ENCODE data around the gene OR6B1.

Gene OR6B1

DNA sequence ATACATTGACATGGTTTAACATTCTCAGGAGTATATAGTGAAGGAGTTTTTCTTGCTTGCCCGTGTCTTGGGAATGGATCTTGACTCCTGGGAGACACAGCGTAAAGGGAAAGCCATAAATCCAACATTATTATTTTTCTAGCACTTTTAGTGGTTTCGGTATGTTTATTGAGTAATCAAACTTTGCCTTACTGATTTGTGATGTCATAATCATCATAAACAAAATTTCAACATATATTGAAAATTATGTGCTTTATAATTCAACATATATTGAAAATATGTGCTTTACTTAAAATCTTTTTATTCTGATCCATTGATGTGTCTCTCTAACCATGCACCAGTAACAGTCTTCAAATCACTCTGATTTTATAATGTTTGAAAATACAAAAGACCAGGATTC is 28.4 kb downstream of the OR6B1 start:
- TF ChIP-seq, protein P1, sequence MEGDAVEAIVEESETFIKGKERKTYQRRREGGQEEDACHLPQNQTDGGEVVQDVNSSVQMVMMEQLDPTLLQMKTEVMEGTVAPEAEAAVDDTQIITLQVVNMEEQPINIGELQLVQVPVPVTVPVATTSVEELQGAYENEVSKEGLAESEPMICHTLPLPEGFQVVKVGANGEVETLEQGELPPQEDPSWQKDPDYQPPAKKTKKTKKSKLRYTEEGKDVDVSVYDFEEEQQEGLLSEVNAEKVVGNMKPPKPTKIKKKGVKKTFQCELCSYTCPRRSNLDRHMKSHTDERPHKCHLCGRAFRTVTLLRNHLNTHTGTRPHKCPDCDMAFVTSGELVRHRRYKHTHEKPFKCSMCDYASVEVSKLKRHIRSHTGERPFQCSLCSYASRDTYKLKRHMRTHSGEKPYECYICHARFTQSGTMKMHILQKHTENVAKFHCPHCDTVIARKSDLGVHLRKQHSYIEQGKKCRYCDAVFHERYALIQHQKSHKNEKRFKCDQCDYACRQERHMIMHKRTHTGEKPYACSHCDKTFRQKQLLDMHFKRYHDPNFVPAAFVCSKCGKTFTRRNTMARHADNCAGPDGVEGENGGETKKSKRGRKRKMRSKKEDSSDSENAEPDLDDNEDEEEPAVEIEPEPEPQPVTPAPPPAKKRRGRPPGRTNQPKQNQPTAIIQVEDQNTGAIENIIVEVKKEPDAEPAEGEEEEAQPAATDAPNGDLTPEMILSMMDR (IDR thresholded peaks at IDR 0.05) = no peak

- TF ChIP-seq, protein P1 (IDR thresholded peaks at IDR 0.05) = no peak
Measured at GRCh38 chr7:144032516-144032915, 32.4 kb downstream of the OR6B1 start.

DNA sequence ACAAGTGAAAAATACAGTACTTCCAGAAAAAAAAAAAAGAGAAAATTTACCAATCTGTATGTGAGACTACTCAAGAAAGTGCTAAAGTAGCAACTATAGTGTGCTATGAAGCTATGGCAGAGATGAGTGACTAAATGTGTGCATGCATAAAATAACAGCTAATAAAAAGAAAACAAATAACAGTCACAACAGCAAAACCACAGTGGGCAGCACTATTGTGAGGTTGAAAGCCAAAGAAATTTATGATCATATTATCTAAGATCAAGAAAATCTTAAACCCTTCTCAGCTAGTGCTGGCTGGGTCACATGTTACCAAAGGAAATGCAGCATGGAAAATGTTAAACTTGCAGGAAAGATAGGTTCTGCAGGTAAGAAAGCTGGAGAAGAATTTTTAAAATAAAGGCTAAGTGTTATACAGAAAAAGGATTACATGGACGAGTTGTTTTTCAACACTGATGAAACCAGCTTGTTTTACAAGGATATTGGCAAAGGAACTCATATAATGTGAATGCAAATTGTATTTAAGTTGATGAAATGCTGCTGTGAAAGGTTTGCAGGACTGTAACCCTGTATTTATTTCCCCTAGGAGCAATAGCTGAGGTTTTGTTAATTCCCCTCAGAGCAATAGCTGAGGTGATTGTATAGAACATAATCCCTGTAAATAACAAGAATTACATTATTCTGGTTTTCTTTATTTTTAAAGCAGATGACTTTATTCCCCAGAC is 33.0 kb downstream of the OR6B1 start:
- TF ChIP-seq, protein P1 (IDR thresholded peaks at IDR 0.05) = no peak

GRCh38 chr7:144035385-144035784 is 35.3 kb downstream of the OR6B1 start:
- TF ChIP-seq, protein P1 (IDR thresholded peaks at IDR 0.05) = no peak

GRCh38 chr7:144036302-144036885 is 36.3 kb downstream of the OR6B1 start:
- TF ChIP-seq, protein P1 (IDR thresholded peaks at IDR 0.05) = no peak

DNA sequence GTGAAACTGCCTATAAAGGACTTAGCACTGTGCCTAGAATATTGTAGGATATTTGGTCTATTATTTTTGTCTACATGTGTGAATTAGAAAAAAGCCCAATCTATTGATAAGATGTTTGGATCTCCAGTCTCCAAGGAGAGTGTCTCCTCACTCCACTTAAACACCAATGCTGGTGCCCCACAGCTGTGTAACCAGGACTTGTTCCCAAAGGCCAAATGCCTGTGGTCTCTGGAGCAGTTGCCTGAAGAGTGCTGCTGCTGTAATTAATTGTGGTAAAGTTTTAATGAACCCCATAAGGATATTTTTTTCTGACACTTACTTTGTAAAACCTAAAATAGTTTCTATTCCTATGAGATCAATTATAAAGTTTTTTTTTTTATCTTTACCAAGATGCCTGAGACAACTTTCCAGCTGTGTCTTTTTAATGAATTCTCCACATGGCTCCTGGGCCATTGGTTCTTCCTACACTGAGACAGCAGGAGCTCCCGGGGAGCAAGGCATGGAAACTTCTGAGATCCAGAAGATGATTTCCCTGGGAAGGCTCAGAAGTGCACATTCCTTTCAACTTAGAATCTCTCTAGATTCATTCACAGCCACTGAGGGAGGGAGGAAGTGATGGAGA is 37.4 kb downstream of the OR6B1 start:
- TF ChIP-seq, protein P1 (IDR thresholded peaks at IDR 0.05) = no peak

GRCh38 chr7:144038887-144039286 is 38.8 kb downstream of the OR6B1 start:
- TF ChIP-seq, protein P1 (IDR thresholded peaks at IDR 0.05) = no peak
